NCI-H1417 treated with DMSO at 0.1 percent for 48 hours (cell line): Measurements from ENCODE around the gene PIMREG.
"Not testable (repeated sequence)": the region's sequence is repeated elsewhere in the genome, so short reads cannot be mapped to it uniquely, and the experiment has no call there.

Experiments used
- DNase-seq: peaks from one replicate; lab custom pipeline; 2025; lab: John Stamatoyannopoulos, UW

The PIMREG gene

DNA sequence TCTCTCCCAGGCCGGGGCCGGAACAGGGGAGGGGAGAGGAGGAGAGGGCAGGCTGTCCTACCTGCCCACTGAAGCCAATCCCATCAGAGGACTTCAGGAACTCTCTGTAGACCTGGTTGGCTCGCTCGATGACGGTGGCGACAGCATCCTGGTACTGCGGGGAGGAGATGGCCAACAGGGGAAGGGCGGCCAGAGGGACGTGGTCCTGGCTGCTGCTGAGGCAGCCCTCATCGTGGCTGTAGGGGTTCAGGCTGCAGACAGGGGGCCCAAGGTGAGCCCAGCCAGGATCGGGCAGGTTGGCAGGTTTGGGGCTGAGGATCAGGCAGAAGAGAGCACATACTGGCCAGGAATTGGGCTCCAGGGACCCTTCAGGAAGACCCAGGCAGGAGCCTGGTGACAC lies 34.2 kb downstream of the PIMREG start:
- DNase-seq = no peak

- DNase-seq = peak; percentile 11
Measured at GRCh38 chr17:6479622-6480302, 35.5 kb downstream of the PIMREG start.

GRCh38 chr17:6480303-6480675 lies 36.0 kb downstream of the PIMREG start:
- DNase-seq = no peak

DNA sequence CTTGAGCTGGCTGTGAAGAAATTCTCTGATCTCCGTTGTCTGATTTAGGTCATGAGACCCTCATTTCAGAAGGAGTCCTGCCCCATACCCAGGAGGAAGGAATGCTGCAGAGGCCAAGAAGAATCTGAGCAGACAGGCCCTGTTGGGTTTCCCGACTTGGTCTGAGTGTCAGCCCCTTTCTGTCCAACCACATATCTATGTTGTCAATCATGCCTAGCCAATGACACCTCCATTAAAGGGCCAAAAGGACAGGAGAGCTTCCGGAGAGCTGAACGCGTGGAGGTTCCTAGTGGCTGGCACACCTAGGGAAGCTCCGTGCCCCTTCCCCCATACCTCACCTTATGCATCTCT lies 37.8 kb downstream of the PIMREG start:
- no peak for DNase-seq

DNA sequence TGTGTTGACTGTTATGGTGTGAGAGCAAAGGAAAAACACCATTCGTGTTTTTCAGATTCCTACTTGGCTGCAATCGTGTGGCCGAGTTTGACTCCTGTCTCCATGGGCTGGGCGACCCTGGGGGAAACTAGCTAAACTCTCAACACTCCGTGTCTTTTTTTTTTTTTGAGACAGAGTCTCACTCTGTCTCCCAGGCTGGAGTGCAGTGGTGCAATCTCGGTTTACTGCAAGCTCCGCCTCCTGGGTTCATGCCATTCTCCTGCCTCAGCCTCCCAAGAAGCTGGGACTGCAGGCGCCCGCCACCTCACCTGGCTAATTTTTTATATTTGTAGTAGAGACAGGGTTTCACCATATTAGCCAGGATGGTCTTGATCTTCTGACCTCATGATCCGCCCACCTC lies 38.5 kb downstream of the PIMREG start:
- DNase-seq = not testable (repeated sequence)

DNA sequence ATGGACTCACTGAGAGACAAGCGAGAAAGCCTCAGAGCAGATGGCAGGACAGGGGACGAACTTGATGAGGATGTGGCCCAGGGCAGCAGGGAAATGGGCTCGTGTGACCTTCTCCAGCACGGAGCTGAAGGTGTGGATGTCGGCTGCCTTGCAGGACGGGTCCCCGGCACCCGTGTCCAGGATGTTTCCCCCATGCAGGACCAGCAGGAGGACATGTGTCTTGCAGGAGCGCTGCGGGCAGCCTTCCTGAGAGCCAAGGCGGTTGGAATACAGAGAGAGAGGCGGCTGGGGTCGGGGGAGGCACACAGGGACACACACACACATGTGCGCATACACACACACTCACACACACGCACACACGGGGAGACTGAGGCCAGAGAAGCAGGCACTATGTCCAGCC lies 39.3 kb downstream of the PIMREG start:
- DNase-seq = no peak

GRCh38 chr17:6485646-6486412 lies 41.6 kb downstream of the PIMREG start:
- DNase-seq = no peak

DNA sequence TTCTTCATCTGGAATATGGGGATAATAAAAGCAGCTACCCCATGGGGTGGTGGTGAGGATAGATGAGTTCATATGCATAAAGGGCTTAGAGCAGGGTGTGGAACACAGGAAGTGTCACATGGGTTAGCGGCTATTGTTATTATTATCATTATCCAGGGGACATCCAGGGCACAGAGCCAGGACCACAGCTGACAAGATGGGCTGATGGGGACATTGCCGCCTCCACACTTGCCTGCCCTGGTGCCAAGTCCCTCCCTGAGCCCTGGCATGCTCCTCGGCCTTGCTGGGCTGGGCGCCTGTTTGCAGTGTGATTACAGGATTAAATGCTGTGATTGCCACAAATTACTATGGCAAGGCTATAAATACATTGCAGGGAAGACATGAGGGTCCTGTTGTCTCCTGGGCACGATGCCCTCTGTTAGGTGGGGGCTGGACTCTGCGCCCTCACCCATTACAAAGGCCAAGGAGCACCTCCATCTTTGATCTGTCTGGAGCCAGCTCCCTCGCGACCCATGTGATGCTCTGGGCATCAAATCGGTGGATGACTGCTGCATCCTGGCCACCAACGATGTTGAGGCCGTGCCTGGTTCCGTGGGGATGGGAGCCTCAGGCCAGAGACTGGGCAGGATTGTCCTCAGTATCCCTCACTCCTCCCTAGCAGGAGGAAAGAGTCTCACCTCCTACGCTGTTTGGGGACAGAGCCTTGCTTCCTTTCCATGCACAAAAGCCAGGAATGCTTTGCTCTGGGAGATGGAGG lies 43.2 kb downstream of the PIMREG start:
- no peak for DNase-seq

GRCh38 chr17:6488008-6488539 lies 43.8 kb downstream of the PIMREG start:
- no peak for DNase-seq

DNA sequence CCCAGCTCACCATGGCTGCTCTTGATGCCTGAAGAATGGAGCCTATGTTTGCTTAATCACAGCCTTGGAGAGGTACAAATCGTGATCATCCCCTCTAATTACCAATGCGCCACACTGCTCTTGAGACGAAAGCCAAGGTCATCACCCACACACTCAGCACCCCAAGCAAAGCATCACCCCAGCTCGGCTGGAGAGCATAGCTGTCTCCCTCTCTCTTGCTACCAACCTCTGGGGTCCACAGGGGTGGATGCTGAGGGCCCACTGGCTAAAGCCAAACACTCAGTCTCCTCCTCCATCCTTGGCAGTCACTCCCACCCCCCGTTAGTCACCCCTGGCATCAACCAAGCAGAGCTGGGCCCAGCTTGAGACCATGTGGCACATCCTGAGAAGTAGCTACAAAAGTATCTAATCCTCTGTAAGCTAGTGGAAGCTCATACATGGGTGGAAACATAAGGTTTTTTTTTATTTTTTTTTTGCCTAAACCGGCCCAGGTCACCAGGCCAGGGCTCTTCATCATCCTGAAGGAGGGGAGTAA lies 44.8 kb downstream of the PIMREG start:
- no peak for DNase-seq

DNA sequence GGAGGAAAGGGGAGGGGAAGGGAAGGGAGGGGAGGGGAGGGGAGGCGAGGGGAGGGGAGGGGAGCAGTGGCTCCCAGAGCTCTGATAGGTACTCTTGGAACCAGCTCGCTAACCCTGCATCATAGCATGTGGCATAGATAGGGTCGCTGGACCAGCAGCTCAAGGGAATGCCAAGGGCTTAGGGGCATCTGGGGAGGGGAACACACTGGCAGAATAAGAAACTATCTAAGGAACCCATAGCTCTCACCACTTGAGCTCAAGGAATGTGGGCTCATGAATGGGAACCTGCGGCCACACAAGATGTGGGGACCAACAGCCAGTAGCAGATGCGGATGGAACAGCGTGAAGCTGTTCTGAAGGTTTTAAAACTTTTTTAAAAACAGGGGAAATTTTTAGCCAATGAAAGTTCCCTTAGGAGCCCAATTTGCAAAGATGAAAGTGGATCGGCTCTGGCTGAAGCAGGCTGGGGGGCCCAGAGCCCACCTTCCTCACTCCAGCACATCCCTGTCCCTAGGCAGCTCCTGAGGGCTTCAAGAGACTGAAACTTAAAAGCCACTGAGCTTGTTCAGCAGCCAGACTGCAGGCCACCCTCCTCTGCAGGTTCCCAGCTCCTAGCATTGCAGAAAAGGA lies 46.9 kb downstream of the PIMREG start:
- DNase-seq = no peak

GRCh38 chr17:6492892-6493674 lies 48.8 kb downstream of the PIMREG start:
- no peak for DNase-seq

DNA sequence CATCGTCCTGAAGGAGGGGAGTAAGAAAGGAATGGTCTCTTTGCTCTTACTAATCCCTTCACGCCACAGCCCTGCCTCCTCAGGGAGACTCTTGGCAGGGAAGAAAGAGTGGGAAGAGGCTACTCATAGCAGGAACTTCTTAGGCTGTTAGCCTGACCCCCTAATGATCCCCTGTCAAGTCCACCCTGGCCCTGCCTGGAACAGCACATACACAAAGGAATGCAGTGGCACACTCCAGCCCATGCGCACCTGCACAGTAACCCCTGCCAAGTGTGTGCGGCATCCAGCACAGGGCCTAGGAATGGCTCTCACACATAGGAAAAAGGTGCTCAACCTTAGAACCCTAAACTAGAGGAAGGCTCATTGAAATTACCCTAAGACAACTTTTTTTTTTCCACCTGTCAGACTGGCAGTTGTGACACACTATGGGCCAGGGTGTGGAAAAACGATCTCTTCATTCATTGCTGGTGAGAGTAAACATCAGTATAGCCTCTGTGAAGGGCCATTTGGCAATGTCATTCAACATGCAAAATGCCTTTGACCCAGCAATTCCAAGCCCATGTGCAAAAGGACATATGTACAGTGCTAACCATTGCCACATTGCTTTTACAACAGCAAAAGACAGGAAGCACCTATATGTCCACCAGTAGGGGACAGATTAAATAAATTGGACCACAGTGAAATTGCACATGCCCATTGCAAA lies 50.1 kb downstream of the PIMREG start:
- DNase-seq = no peak

GRCh38 chr17:6495450-6496115 lies 51.3 kb downstream of the PIMREG start:
- DNase-seq = no peak

DNA sequence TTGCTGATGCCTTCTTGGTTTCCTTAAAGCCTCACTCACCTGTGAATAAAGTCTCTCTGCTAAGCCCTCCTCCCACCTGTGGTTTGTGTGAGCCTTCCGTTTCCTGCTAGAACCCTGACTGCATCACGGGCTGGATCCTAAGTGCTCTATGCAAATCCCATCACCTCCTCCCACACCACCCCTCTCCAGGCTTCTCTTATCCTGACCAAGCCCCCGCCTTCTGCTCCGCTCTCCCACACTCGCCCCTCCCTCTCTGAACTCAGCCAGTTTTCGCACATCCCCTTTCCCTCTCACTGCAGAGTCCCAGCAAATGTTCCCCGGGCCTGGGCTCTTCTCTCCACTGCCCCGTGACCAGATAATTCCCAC lies 51.8 kb downstream of the PIMREG start:
- DNase-seq = no peak

- no peak for DNase-seq
Measured at GRCh38 chr17:6496640-6497441, 52.6 kb downstream of the PIMREG start.

DNA sequence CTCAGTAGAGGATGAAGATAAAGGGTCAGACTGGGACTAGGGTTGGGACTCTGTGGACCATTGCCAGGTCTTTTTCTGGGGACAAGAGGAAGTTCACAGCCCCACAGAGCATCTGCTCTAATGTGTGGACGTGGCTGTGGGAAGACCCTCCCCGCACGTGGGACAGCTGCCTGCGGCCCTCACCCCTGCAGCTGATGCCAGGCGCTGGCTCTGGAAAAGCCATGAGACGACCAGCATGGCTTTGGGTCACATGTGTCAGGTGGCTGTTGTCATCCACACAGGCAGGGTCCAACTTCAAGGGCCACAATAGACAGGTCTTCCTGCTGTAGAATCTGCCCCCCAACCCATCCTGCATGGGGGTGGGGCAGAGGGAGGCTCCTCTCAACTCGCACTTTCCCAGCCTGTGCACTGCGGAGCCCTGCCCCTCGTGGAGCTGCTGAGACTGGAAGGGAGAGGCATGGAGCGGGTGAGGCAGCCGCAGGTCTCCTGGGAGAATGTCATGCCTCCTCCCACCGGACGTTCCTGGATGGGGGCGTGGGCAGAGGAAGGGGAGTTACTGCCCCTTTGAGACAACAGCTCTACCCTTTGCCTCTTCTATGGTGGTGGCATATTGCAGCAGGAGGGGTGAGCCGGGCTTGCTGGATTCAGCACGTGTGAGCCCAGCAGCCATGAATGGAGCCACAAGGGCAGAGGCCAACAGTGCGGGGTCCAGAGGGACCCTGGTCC lies 53.4 kb downstream of the PIMREG start:
- DNase-seq = no peak

DNA sequence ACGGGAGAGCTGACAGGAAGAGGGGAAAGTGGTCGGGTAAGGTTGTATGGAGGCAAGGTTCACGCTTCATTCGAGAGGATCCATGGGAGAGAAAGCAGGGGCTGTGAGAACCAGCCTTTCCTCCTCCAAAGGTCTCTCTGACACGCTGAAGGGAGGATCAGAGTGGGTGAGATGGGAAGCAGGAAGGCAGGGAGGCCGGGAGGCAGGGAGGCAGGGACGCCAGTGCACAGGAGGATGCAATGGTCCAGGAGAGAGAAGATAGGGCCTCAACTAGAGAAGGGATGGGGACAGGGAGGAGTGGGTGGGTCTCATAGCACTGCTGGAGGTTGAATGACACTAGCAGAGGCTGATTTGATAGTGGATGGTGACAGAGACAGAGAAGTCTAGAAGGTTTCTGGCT lies 54.1 kb downstream of the PIMREG start:
- DNase-seq = no peak
